Measurements from ENCODE around the gene SIVA1.

- TF ChIP-seq KLF16 (tag by site-specific recombination; IDR thresholded peaks at IDR 0.05) (no peak), ZNF777 (tag by site-specific recombination; IDR thresholded peaks at IDR 0.05; ENCODE audit: borderline replicate concordance) (no peak), CTCF (tag by site-specific recombination; IDR thresholded peaks at IDR 0.05) (no peak), ZNF768 (tag by site-specific recombination; IDR thresholded peaks at IDR 0.05) (no peak), ZNF169 (tag by site-specific recombination; IDR thresholded peaks at IDR 0.05) (no peak), ZNF302 (tag by site-specific recombination; IDR thresholded peaks at IDR 0.05; ENCODE audit: low read depth) (no peak), PATZ1 (tag by site-specific recombination; IDR thresholded peaks at IDR 0.05) (no peak), ZSCAN5A (tag by site-specific recombination; IDR thresholded peaks at IDR 0.05) (no peak), TSHZ1 (tag by site-specific recombination; IDR thresholded peaks at IDR 0.05; ENCODE audit: borderline replicate concordance) (no peak), GLI4 (tag by site-specific recombination; IDR thresholded peaks at IDR 0.05) (no peak), ZNF184 (tag by site-specific recombination; IDR thresholded peaks at IDR 0.05) (no peak), ZBTB8A (tag by site-specific recombination; IDR thresholded peaks at IDR 0.05) (no peak), PRDM2 (tag by site-specific recombination; IDR thresholded peaks at IDR 0.05; ENCODE audit: borderline replicate concordance) (no peak), ZNF580 (tag by site-specific recombination; IDR thresholded peaks at IDR 0.05) (no peak)
Measured at GRCh38 chr14:104755621-104756020, 2.7 kb downstream of the SIVA1 start.
